KOPT-K1 (cell line): ENCODE measurements around the gene RMRP.

Source experiments
- H3K27ac ChIP-seq: fragments of 200-600 bp; sonication (generic); 2 replicates; pipeline ENCODE4 v1.5.1; 2016; ENCODE audit warnings: antibody characterized with exemption, mild to moderate bottlenecking, low read depth, low read length; ENCODE audit not compliant: poor library complexity, severe bottlenecking
- H3K36me3 ChIP-seq: fragments of 200-600 bp; sonication (generic); 2 replicates; pipeline ENCODE4 v1.5.1; 2017; ENCODE audit warnings: antibody characterized with exemption, mild to moderate bottlenecking, low read length, moderate library complexity; ENCODE audit not compliant: insufficient read depth
- H3K9me3 ChIP-seq: fragments of 200-600 bp; sonication (generic); 2 replicates; pipeline ENCODE4 v1.5.1; 2017; ENCODE audit warnings: antibody characterized with exemption, low read length, mild to moderate bottlenecking; ENCODE audit not compliant: insufficient read depth, poor library complexity, severe bottlenecking

RMRP gene

GRCh38 chr9:35690614-35691333, 33.0 kb upstream of the RMRP start:
- H3K36me3 ChIP-seq: peaks cover 3% of the 10 kb centered on the region; the same call in 1 of the 2 replicates
- H3K27ac ChIP-seq: peak overlapping the region; percentile 66
- H3K9me3 ChIP-seq: no peaks in the 10 kb centered on the region

- peak overlapping the region; percentile 66 for H3K27ac ChIP-seq
- H3K9me3 ChIP-seq: no peaks in the 10 kb centered on the region
- no peaks in the 10 kb centered on the region for H3K36me3 ChIP-seq
Observed at GRCh38 chr9:35690294-35690613, 32.4 kb upstream of the RMRP start.

GRCh38 chr9:35689542-35690293, 31.9 kb upstream of the RMRP start, which contains the start of gene TPM2:
TSS of gene TPM2 (minus strand) at chr9:35689925. CDS start at chr9:35689817, 108 bp downstream.
- Histone ChIP-seq H3K36me3 (no peaks in the 10 kb centered on the region), H3K27ac (peak within 1 kb of the TSS; percentile 66), H3K9me3 (no peaks in the 10 kb centered on the region)

- Histone ChIP-seq H3K9me3 (no peaks in the 10 kb centered on the region), H3K27ac (no peak overlapping the region), H3K36me3 (no peaks in the 10 kb centered on the region)
Observed at GRCh38 chr9:35688558-35689541, 31.0 kb upstream of the RMRP start.

- Histone ChIP-seq H3K36me3 (no peaks in the 10 kb centered on the region), H3K27ac (no peak overlapping the region), H3K9me3 (no peaks in the 10 kb centered on the region)
Observed at GRCh38 chr9:35687972-35688557, 30.2 kb upstream of the RMRP start.

GRCh38 chr9:35687306-35687705, 29.5 kb upstream of the RMRP start:
- Histone ChIP-seq H3K27ac (no peak overlapping the region), H3K36me3 (no peaks in the 10 kb centered on the region), H3K9me3 (no peaks in the 10 kb centered on the region)

GRCh38 chr9:35686222-35687203, 28.7 kb upstream of the RMRP start:
- Histone ChIP-seq H3K9me3 (no peaks in the 10 kb centered on the region), H3K27ac (no peak overlapping the region), H3K36me3 (no peaks in the 10 kb centered on the region)

GRCh38 chr9:35685506-35685905, 27.7 kb upstream of the RMRP start:
- Histone ChIP-seq H3K27ac (no peak overlapping the region), H3K36me3 (no peaks in the 10 kb centered on the region), H3K9me3 (no peaks in the 10 kb centered on the region)

- Histone ChIP-seq H3K36me3 (no peaks in the 10 kb centered on the region), H3K9me3 (no peaks in the 10 kb centered on the region), H3K27ac (no peak overlapping the region)
Observed at GRCh38 chr9:35684921-35685320, 27.1 kb upstream of the RMRP start.

GRCh38 chr9:35683323-35683722, 25.5 kb upstream of the RMRP start:
- H3K27ac ChIP-seq: no peak overlapping the region
- H3K36me3 ChIP-seq: no peaks in the 10 kb centered on the region
- no peaks in the 10 kb centered on the region for H3K9me3 ChIP-seq

GRCh38 chr9:35682520-35683315, 24.9 kb upstream of the RMRP start:
- Histone ChIP-seq H3K27ac (no peak overlapping the region), H3K36me3 (no peaks in the 10 kb centered on the region), H3K9me3 (no peaks in the 10 kb centered on the region)

- H3K9me3 ChIP-seq: no peaks in the 10 kb centered on the region
- no peak overlapping the region for H3K27ac ChIP-seq
- no peaks in the 10 kb centered on the region for H3K36me3 ChIP-seq
Observed at GRCh38 chr9:35682051-35682450, 24.2 kb upstream of the RMRP start.

- H3K9me3 ChIP-seq: no peaks in the 10 kb centered on the region
- H3K36me3 ChIP-seq: no peaks in the 10 kb centered on the region
- H3K27ac ChIP-seq: no peak overlapping the region
Observed at GRCh38 chr9:35681341-35682002, 23.7 kb upstream of the RMRP start.
